Endothelial cell of umbilical vein (primary cell): ENCODE results near the gene IKZF5. TPM values are rescaled to one million over a fixed set of nuclear protein-coding genes. Genes with fewer than 3 reads are reported as not detected.

Experiments used
- BruUV-seq: library from RNA; stranded (reverse); fragments of 400-500 nt; replicated peaks from 2 replicates; lab custom pipeline; 2021; lab: Mats Ljungman, UMichigan
- CTCF ChIA-PET: fragments of 300-600, 350-600 bp; sonication (Branson Sonifier 250); formaldehyde crosslinking; loops from one replicate; lab custom pipeline; 2021; ENCODE audit warnings: antibody characterized with exemption, inconsistent platforms; lab: Charles Lee
- POLR2A ChIA-PET: fragments of 300-600, 350-600 bp; sonication (Branson Sonifier 250); formaldehyde crosslinking; loops from one replicate; lab custom pipeline; 2021; ENCODE audit warnings: antibody characterized with exemption, inconsistent platforms; lab: Charles Lee
- DNase-seq: peaks from one replicate; pipeline ENCODE4 v3.0.0-alpha.2; 2011; ENCODE audit warnings: low read depth, low spot score
- FAIRE-seq: peaks from 2 replicates; lab custom pipeline; 2011; peaks lifted over from hg19 to GRCh38; lab: Jason Lieb, UNC
- H2AFZ ChIP-seq: 2 replicates; pipeline ENCODE4 v1.6.0; 2012; ENCODE audit warnings: low read depth, low read length, control low read depth, inconsistent platforms
- H3K27ac ChIP-seq: 2 replicates; pipeline ENCODE4 v1.5.1; 2011; ENCODE audit warnings: low read depth, mild to moderate bottlenecking, control low read depth, low read length, moderate library complexity; ENCODE audit not compliant: insufficient read depth
- H3K27me3 ChIP-seq, 2 experiments: 2 replicates each; pipeline versions ENCODE4 v1.6.0 to v1.6.1; 2011; ENCODE audit warnings: low read length in 2 of 2, mixed read lengths in 1 of 2; ENCODE audit not compliant: control insufficient read depth in 2 of 2, insufficient read depth in 2 of 2
- H3K36me3 ChIP-seq, 2 experiments: 2 replicates in 1 of 2; 3 replicates in 1 of 2; pipeline ENCODE4 v1.5.1; 2011; ENCODE audit warnings: low read length in 2 of 2, mild to moderate bottlenecking in 1 of 2, moderate library complexity in 1 of 2; ENCODE audit not compliant: control insufficient read depth in 2 of 2, insufficient read depth in 2 of 2; ENCODE audit errors: extremely low read depth in 1 of 2
- H3K4me1 ChIP-seq: 3 replicates; pipeline ENCODE4 v1.5.1; 2011; ENCODE audit warnings: mild to moderate bottlenecking, low read length; ENCODE audit not compliant: control insufficient read depth, insufficient read depth; ENCODE audit errors: extremely low read depth
- H3K4me2 ChIP-seq: 2 replicates; pipeline ENCODE4 v1.6.1; 2011; ENCODE audit warnings: low read length, control low read depth, mixed read lengths; ENCODE audit not compliant: insufficient read depth
- H3K4me3 ChIP-seq, 3 experiments: fragments of 200-600 bp in 1 of 3; sonication (generic), shearing (Covaris generic) in 1 of 3; replicated peaks in 1 of 3; 2 replicates each; pipeline ENCODE4 v1.5.1; 2011 to 2016; ENCODE audit warnings: control low read depth in 3 of 3, low read length in 3 of 3, mild to moderate bottlenecking in 2 of 3, inconsistent platforms in 1 of 3, low read depth in 1 of 3, moderate library complexity in 1 of 3; ENCODE audit not compliant: insufficient read depth in 1 of 3
- H3K79me2 ChIP-seq: 2 replicates; pipeline ENCODE4 v1.6.0; 2012; ENCODE audit warnings: low read length, inconsistent platforms; ENCODE audit not compliant: control insufficient read depth, insufficient read depth
- H3K9ac ChIP-seq: replicated peaks from 2 replicates; pipeline ENCODE3; 2011; ENCODE audit warnings: low read length, control low read depth; ENCODE audit not compliant: insufficient read depth; ENCODE audit errors: extremely low read depth
- H3K9me1 ChIP-seq: replicated peaks from 3 replicates; pipeline ENCODE4 v1.6.0; 2011; ENCODE audit warnings: mild to moderate bottlenecking, low read length; ENCODE audit not compliant: control insufficient read depth, insufficient read depth; ENCODE audit errors: extremely low read depth
- H3K9me3 ChIP-seq: replicated peaks from 2 replicates; pipeline ENCODE4 v1.5.1; 2012; ENCODE audit warnings: low read length, inconsistent platforms; ENCODE audit not compliant: control insufficient read depth, insufficient read depth
- H4K20me1 ChIP-seq: replicated peaks from 2 replicates; pipeline ENCODE3; 2011; ENCODE audit warnings: mild to moderate bottlenecking, low read length; ENCODE audit not compliant: control insufficient read depth, insufficient read depth; ENCODE audit errors: extremely low read depth
- CTCF ChIP-seq, 2 donors: IDR thresholded peaks; 1 replicate in 1 of 2; 2 replicates in 1 of 2; pipeline ENCODE4 v1.5.1; 2011; ENCODE audit warnings: low read length in 2 of 2, mild to moderate bottlenecking in 2 of 2, moderate library complexity in 2 of 2, control low read depth in 1 of 2, inconsistent platforms in 1 of 2, low read depth in 1 of 2; ENCODE audit not compliant: insufficient read depth in 1 of 2; ENCODE audit errors: extremely low read depth in 1 of 2
- EZH2 ChIP-seq: IDR thresholded peaks from 2 replicates; pipeline ENCODE4 v1.6.1; 2012; ENCODE audit warnings: borderline replicate concordance, low read depth, mild to moderate bottlenecking, moderate library complexity, low read length, inconsistent platforms; ENCODE audit not compliant: severe bottlenecking
- FOS ChIP-seq: IDR thresholded peaks from 2 replicates; pipeline ENCODE4 v1.6.1; 2011; ENCODE audit warnings: mild to moderate bottlenecking, low read length, moderate library complexity, borderline replicate concordance; ENCODE audit not compliant: insufficient read depth
- GATA2 ChIP-seq: IDR thresholded peaks from 2 replicates; pipeline ENCODE4 v1.7.0; 2011; ENCODE audit warnings: low read depth, mild to moderate bottlenecking, moderate library complexity, mixed read lengths, low read length; ENCODE audit not compliant: insufficient read length, insufficient read depth
- JUN ChIP-seq: IDR thresholded peaks from 2 replicates; pipeline ENCODE4 v1.6.1; 2011; ENCODE audit warnings: borderline replicate concordance, low read depth; ENCODE audit not compliant: insufficient read length, insufficient read depth
- MAX ChIP-seq: IDR thresholded peaks from 2 replicates; pipeline ENCODE4 v1.6.1; 2011; ENCODE audit not compliant: insufficient read depth, insufficient read length
- MYC ChIP-seq: IDR thresholded peaks from one replicate; pipeline ENCODE4 v1.6.1; 2011; ENCODE audit warnings: mild to moderate bottlenecking, low read depth, low read length
- POLR2A ChIP-seq: IDR thresholded peaks from 2 replicates; pipeline ENCODE4 v1.6.1; 2012; ENCODE audit warnings: low read depth, mild to moderate bottlenecking, control low read depth, low read length
- POLR2AphosphoS5 ChIP-seq: IDR thresholded peaks from 2 replicates; pipeline ENCODE4 v1.6.1; 2012; ENCODE audit warnings: low read depth, mild to moderate bottlenecking, control low read depth, low read length, moderate library complexity; ENCODE audit not compliant: insufficient read depth
- dilution Hi-C: fragments of 300-500 bp; cut with MboI; formaldehyde crosslinking; loops from one replicate; pipeline ENCODE4 v1.15.0; 2019; ENCODE audit warnings: low sequenced_read_pairs; ENCODE audit not compliant: extremely low pct_ligation_motif_present
- intact Hi-C: fragments of 100-400 bp; cut with micrococcal nuclease; formaldehyde crosslinking; loops from one replicate; pipeline ENCODE4 v1.10.0; 2022
- polyA plus RNA-seq, 4 experiments: library from polyadenylated mRNA; depleted of rRNA in 3 of 4; stranded (reverse) in 3 of 4; unstranded in 1 of 4; fragments of >200 nt; gene quantifications; 2 replicates each; pipeline versions ENCODE4 v1.2.1 to v1.2.3, GENCODE V29; 2011 to 2012; ENCODE audit warnings: missing spikeins in 1 of 4
- total RNA-seq: library from RNA; stranded (reverse); gene quantifications from 2 replicates; pipeline ENCODE4 v1.2.3, GENCODE V29; 2021

Gene IKZF5
- total and polyA plus RNA-seq, 2 donors (not counting 3 experiments of a cell fraction or from before 2014, with no cell fraction given), result 7.1 to 10.3 TPM

GRCh38 chr10:123035467-123036086, 27.0 kb upstream of the IKZF5 start:
- no peak overlapping the region for H3K4me2 ChIP-seq
- FAIRE-seq (no peak), DNase-seq (no peak)
- H4K20me1 ChIP-seq, result no peaks in the 10 kb centered on the region
- H3K4me3 ChIP-seq, result no peak overlapping the region
- H3K9me3 ChIP-seq, result no peaks in the 10 kb centered on the region
- intact Hi-C loops, result no loop called here
- no peak for TF ChIP-seq EZH2
- TF ChIP-seq GATA2, result no peak
- TF ChIP-seq FOS, result no peak
- TF ChIP-seq CTCF (IDR thresholded peaks at IDR 0.05; ENCODE audit: extremely low read depth in 1 of 2, insufficient read depth in 1 of 2, low read depth in 1 of 2, low read length in 2 of 2), result no peak
- TF ChIP-seq MYC, result no peak
- no peak for TF ChIP-seq POLR2A
- TF ChIP-seq POLR2AphosphoS5, result no peak
- no peak for TF ChIP-seq JUN
- no peak for TF ChIP-seq MAX
- no peak overlapping the region for H2AFZ ChIP-seq
- dilution Hi-C loops, result no loop called here
- no peaks in the 10 kb centered on the region for H3K36me3 ChIP-seq
- no peaks in the 10 kb centered on the region for H3K9me1 ChIP-seq
- ChIA-PET CTCF (interaction anchor here (2.0 kb wide), 1 partner anchor 14 kb away, joined by 6 read pairs; no protein-coding TSS in a partner anchor), POLR2A (no interaction called here)
- H3K79me2 ChIP-seq, result no peaks in the 10 kb centered on the region
- no peak overlapping the region for H3K9ac ChIP-seq
- no TSS peak for BruUV-seq
- no peaks in the 10 kb centered on the region for H3K4me1 ChIP-seq
- no peaks in the 10 kb centered on the region for H3K27me3 ChIP-seq
- H3K27ac ChIP-seq, result no peak overlapping the region
